K562 (cell line): ENCODE data around the gene GRIK3. TPM values are rescaled to one million over a fixed set of nuclear protein-coding genes. Genes with fewer than 3 reads are reported as not detected.

Experiments used
- ATAC-seq: fragments of 200-7000 bp; cut with Tn5 transposase; 3 replicates; pipeline ENCODE4 v1.9.1; 2020; ENCODE audit warnings: moderate library complexity
- BruUV-seq: library from RNA; stranded (reverse); fragments of 400-500 nt; replicated peaks from 2 replicates; lab custom pipeline; 2021; lab: Mats Ljungman, UMichigan
- CTCF ChIA-PET: fragments of 300-600 bp; formaldehyde crosslinking; extraction: SDS; loops from one replicate; lab custom pipeline; 2021; ENCODE audit warnings: low intra/inter-chr PET ratio; lab: Yijun Ruan, JAX
- POLR2A ChIA-PET: fragments of 300-600, 350-650 bp; sonication (Branson Sonifier 250); formaldehyde crosslinking; extraction: SDS; loops from one replicate; lab custom pipeline; 2021; ENCODE audit warnings: antibody characterized with exemption, inconsistent platforms; lab: Yijun Ruan, JAX
- DNase-seq, 4 experiments: peaks; one replicate each; pipeline versions ENCODE4 v3.0.0 to v3.0.0-alpha.2; 2011 to 2018; ENCODE audit warnings: low spot score in 3 of 4, mixed read lengths in 3 of 4; ENCODE audit errors: extremely low read depth in 1 of 4
- FAIRE-seq: peaks from 2 replicates; lab custom pipeline; 2011; peaks lifted over from hg19 to GRCh38; lab: Jason Lieb, UNC
- H2AFZ ChIP-seq: 2 replicates; pipeline ENCODE4 v1.6.0; 2011; ENCODE audit warnings: low read depth, low read length, control low read depth, inconsistent platforms
- H3K27ac ChIP-seq: fragments of 200-600 bp; 3 replicates; pipeline ENCODE4 v1.8.0; 2011; ENCODE audit warnings: low read depth, mild to moderate bottlenecking, control low read depth, inconsistent platforms, low read length, moderate library complexity, mixed read lengths; ENCODE audit errors: extremely low read depth
- H3K27me3 ChIP-seq, 2 experiments: fragments of 300-600 bp in 1 of 2; 2 replicates in 1 of 2; 3 replicates in 1 of 2; pipeline versions ENCODE4 v1.6.0 to v1.8.0; 2011; ENCODE audit warnings: inconsistent platforms in 2 of 2, low read length in 2 of 2, mild to moderate bottlenecking in 1 of 2, mixed read lengths in 1 of 2, moderate library complexity in 1 of 2; ENCODE audit not compliant: control insufficient read depth in 2 of 2, insufficient read depth in 2 of 2
- H3K36me3 ChIP-seq: fragments of 300-600 bp; 3 replicates; pipeline ENCODE4 v1.8.0; 2011; ENCODE audit warnings: mild to moderate bottlenecking, low read length, inconsistent platforms; ENCODE audit not compliant: control insufficient read depth, insufficient read depth
- H3K4me1 ChIP-seq, 2 experiments: fragments of 200-600 bp in 1 of 2; replicated peaks in 1 of 2; 2 replicates in 1 of 2; 3 replicates in 1 of 2; pipeline versions ENCODE4 v1.5.1 to v1.8.0; 2011; ENCODE audit warnings: inconsistent platforms in 2 of 2, low read length in 2 of 2, mild to moderate bottlenecking in 1 of 2, mixed read lengths in 1 of 2, moderate library complexity in 1 of 2; ENCODE audit not compliant: control insufficient read depth in 2 of 2, insufficient read depth in 2 of 2
- H3K4me2 ChIP-seq: 2 replicates; pipeline ENCODE4 v1.6.1; 2011; ENCODE audit warnings: low read length, control low read depth, inconsistent platforms, mixed read lengths; ENCODE audit not compliant: insufficient read depth
- H3K4me3 ChIP-seq: fragments of 200-600 bp; sonication (generic), shearing (Covaris generic); 2 replicates; pipeline ENCODE4 v1.5.1; 2016; ENCODE audit warnings: control low read depth, inconsistent platforms
- H3K79me2 ChIP-seq: fragments of 200-600 bp; 3 replicates; pipeline ENCODE4 v1.8.0; 2011; ENCODE audit warnings: low read length, inconsistent platforms; ENCODE audit not compliant: control insufficient read depth, insufficient read depth
- H3K9ac ChIP-seq, 2 experiments: 2 replicates each; pipeline versions ENCODE4 v1.6.0 to v1.6.1; 2011; ENCODE audit warnings: low read depth in 2 of 2, low read length in 2 of 2, control low read depth in 1 of 2, inconsistent platforms in 1 of 2, mild to moderate bottlenecking in 1 of 2, mixed read lengths in 1 of 2; ENCODE audit not compliant: insufficient read depth in 1 of 2
- H3K9me1 ChIP-seq: one replicate; pipeline ENCODE4 v1.6.0; 2011; ENCODE audit warnings: inconsistent platforms, mild to moderate bottlenecking, low read length, moderate library complexity; ENCODE audit not compliant: control insufficient read depth, insufficient read depth
- H3K9me3 ChIP-seq: replicated peaks from 2 replicates; pipeline ENCODE4 v1.5.1; 2011; ENCODE audit warnings: low read depth, low read length, inconsistent platforms; ENCODE audit not compliant: control insufficient read depth, insufficient read depth
- H4K20me1 ChIP-seq: replicated peaks from 2 replicates; pipeline ENCODE4 v1.6.1; 2011; ENCODE audit warnings: low read length, inconsistent platforms, mixed read lengths; ENCODE audit not compliant: control insufficient read depth, insufficient read depth
- ATF3 ChIP-seq, 2 experiments: fragments of 450-650 bp in 1 of 2; sonication (generic) in 1 of 2; formaldehyde crosslinking in 1 of 2; IDR thresholded peaks in 1 of 2; conservative IDR thresholded peaks in 1 of 2; 2 replicates each; pipeline versions ENCODE4 v1.6.1 to v1.8.1; 2016 to 2023; ENCODE audit warnings: mild to moderate bottlenecking in 2 of 2, moderate library complexity in 2 of 2, inconsistent platforms in 1 of 2, missing genetic modification reagents in 1 of 2
- CBFA2T2 ChIP-seq: fragments of 450-650 bp; conservative IDR thresholded peaks from 2 replicates; pipeline ENCODE4 v1.6.1; 2017; ENCODE audit warnings: mild to moderate bottlenecking
- ELF2 ChIP-seq: fragments of 250-450 bp; sonication (Bioruptor Pico); IDR thresholded peaks from 2 replicates; pipeline ENCODE4 v1.5.0; 2021; ENCODE audit warnings: mild to moderate bottlenecking
- HBP1 ChIP-seq: fragments of 450-650 bp; formaldehyde crosslinking; IDR thresholded peaks from 2 replicates; pipeline ENCODE4 v1.4.0; 2022; ENCODE audit warnings: missing genetic modification characterization
- HDGF ChIP-seq: fragments of 450-650 bp; IDR thresholded peaks from 2 replicates; pipeline ENCODE4 v1.6.1; 2016
- HEY1 ChIP-seq: fragments of 250-450 bp; sonication (Bioruptor Pico); IDR thresholded peaks from 2 replicates; pipeline ENCODE4 v1.5.0; 2020; ENCODE audit warnings: mild to moderate bottlenecking, moderate library complexity, borderline replicate concordance
- MCM3 ChIP-seq: fragments of 450-650 bp; IDR thresholded peaks from 2 replicates; pipeline ENCODE4 v1.6.1; 2016
- OTX1 ChIP-seq: fragments of 450-650 bp; formaldehyde crosslinking; IDR thresholded peaks from 2 replicates; pipeline ENCODE4 v1.4.0; 2022; ENCODE audit warnings: mild to moderate bottlenecking
- SRSF7 ChIP-seq: fragments of 200-400 bp; formaldehyde crosslinking; optimal IDR thresholded peaks from 2 replicates; pipeline ENCODE3; 2017; ENCODE audit warnings: mild to moderate bottlenecking, low read depth, low read length
- UBTF ChIP-seq, 2 experiments: IDR thresholded peaks; 2 replicates each; pipeline ENCODE4 v1.6.1; 2012; ENCODE audit warnings: improper control_type of control experiment in 2 of 2, low read depth in 2 of 2, low read length in 2 of 2, borderline replicate concordance in 1 of 2
- ZBTB12 ChIP-seq: fragments of 250-450 bp; sonication (Bioruptor Pico); IDR thresholded peaks from 2 replicates; pipeline ENCODE4 v1.4.0; 2020
- ZFP1 ChIP-seq: fragments of 450-650 bp; formaldehyde crosslinking; IDR thresholded peaks from 2 replicates; pipeline ENCODE4 v1.4.0; 2020; ENCODE audit warnings: mild to moderate bottlenecking, mixed read lengths
- ZNF253 ChIP-seq: fragments of 250-450 bp; sonication (Bioruptor Pico); conservative IDR thresholded peaks from 2 replicates; pipeline ENCODE4 v1.6.1; 2021; ENCODE audit warnings: mild to moderate bottlenecking
- ZNF347 ChIP-seq: fragments of 450-650 bp; formaldehyde crosslinking; IDR thresholded peaks from 2 replicates; pipeline ENCODE4 v1.4.0; 2020; ENCODE audit warnings: low read depth, mild to moderate bottlenecking, moderate library complexity
- ZNF444 ChIP-seq: fragments of 250-450 bp; sonication (Bioruptor Pico); IDR thresholded peaks from 2 replicates; pipeline ENCODE4 v1.4.0; 2020; ENCODE audit warnings: mild to moderate bottlenecking, moderate library complexity
- ZNF57 ChIP-seq: fragments of 450-650 bp; formaldehyde crosslinking; IDR thresholded peaks from 2 replicates; pipeline ENCODE4 v1.4.0; 2020; ENCODE audit warnings: mild to moderate bottlenecking, moderate library complexity
- ZNF583 ChIP-seq: fragments of 250-450 bp; sonication (Bioruptor Pico); IDR thresholded peaks from 2 replicates; pipeline ENCODE4 v1.4.0; 2020
- WGBS: fragments of 100-300 bp; shearing (Covaris generic); methylation state at CpG from one replicate; pipeline ENCODE4 v1.1.6; 2016; ENCODE audit warnings: low coverage, mixed read lengths; ENCODE audit not compliant: insufficient coverage; ENCODE audit errors: missing lambda C conversion rate; 5-methylcytosine and 5-hydroxymethylcytosine counted together
- in situ Hi-C: fragments of 300-500 bp; cut with MboI; formaldehyde crosslinking; loops from 4 replicates; pipeline ENCODE4 v1.15.0; 2018; ENCODE audit warnings: inconsistent platforms, mixed read lengths
- intact Hi-C: fragments of 100-400 bp; cut with micrococcal nuclease; formaldehyde crosslinking; loops from 2 replicates; pipeline ENCODE4 v1.14.2; 2022
- polyA plus RNA-seq, 8 experiments: library from polyadenylated mRNA; depleted of rRNA in 4 of 8; stranded (reverse) in 5 of 8; unstranded in 3 of 8; fragments of >200 nt; fragmentation: Nextera tagmentation in 2 of 8; fragmentation: Illumina TruSeq in 1 of 8; extraction: Ambion mirVana in 2 of 8; extraction: Trizol in 1 of 8; gene quantifications; 2 replicates each; pipeline versions ENCODE4 v1.2.1 to v1.2.3, GENCODE V29; 2011 to 2014; ENCODE audit warnings: inconsistent platforms in 1 of 8, missing spikeins in 1 of 8
- total RNA-seq, 7 experiments: library from RNA; depleted of rRNA in 6 of 7; stranded (reverse); fragments of >200 nt in 6 of 7; fragmentation: Illumina TruSeq in 2 of 7; extraction: Trizol in 2 of 7; gene quantifications; 2 replicates each; pipeline versions ENCODE4 v1.2.1 to v1.2.3, GENCODE V29; 2011 to 2021; ENCODE audit warnings: low replicate concordance in 1 of 7

GRIK3 gene
- total and polyA plus RNA-seq, 9 of the 15 experiments (the other 6 are each of a cell fraction or from before 2014, with no cell fraction given), result not detected

GRCh38 chr1:36752431-36752830, 281.9 kb downstream of the GRIK3 start:
- 0% methylated on average over 2 of the region's 2 CpGs for WGBS
- intact Hi-C loops (no loop called here), in situ Hi-C loops (no loop called here)
- ChIA-PET POLR2A (interaction anchor here (1.2 to 2.1 kb wide), 2 partner anchors 9 to 16 kb away, joined by 3 to 5 read pairs; no protein-coding TSS in a partner anchor), CTCF (no interaction called here)
- Histone ChIP-seq H3K9ac (no peak overlapping the region), H3K27ac (no peak overlapping the region), H3K4me2 (no peak overlapping the region), H3K9me3 (no peaks in the 10 kb centered on the region), H3K27me3 (peaks cover 3 to 19% of the 10 kb centered on the region in 2 experiments; a peak in 3 of 5 replicates), H3K36me3 (no peaks in the 10 kb centered on the region), H3K4me3 (no peak overlapping the region), H3K79me2 (no peaks in the 10 kb centered on the region), H3K4me1 (no peaks in the 10 kb centered on the region), H3K9me1 (no peaks in the 10 kb centered on the region), H2AFZ (no peak overlapping the region), H4K20me1 (no peaks in the 10 kb centered on the region)
- BruUV-seq, result no TSS peak
- FAIRE-seq (no peak), ATAC-seq (no peak), DNase-seq (no peak)
- no peak for TF ChIP-seq ZFP1 (CRISPR knock-in tag)
- no peak for TF ChIP-seq HDGF
- TF ChIP-seq ZBTB12 (CRISPR knock-in tag), result no peak
- no peak for TF ChIP-seq ZNF57 (CRISPR knock-in tag)
- no peak for TF ChIP-seq ELF2 (CRISPR knock-in tag)
- TF ChIP-seq ATF3 (IDR thresholded peaks at IDR 0.05), result no peak
- no peak for TF ChIP-seq ATF3 (CRISPR knock-in tag; conservative IDR thresholded peaks at IDR 0.05)
- TF ChIP-seq ZNF347, result no peak
- no peak for TF ChIP-seq HBP1
- no peak for TF ChIP-seq ZNF444 (CRISPR knock-in tag)
- no peak for TF ChIP-seq SRSF7
- no peak for TF ChIP-seq CBFA2T2
- TF ChIP-seq UBTF (IDR thresholded peaks at IDR 0.05; ENCODE audit: borderline replicate concordance in 1 of 2, low read depth in 2 of 2, low read length in 2 of 2), result no peak
- no peak for TF ChIP-seq ZNF253 (CRISPR knock-in tag)
- no peak for TF ChIP-seq ZNF583
- TF ChIP-seq HEY1 (CRISPR knock-in tag), result no peak
- no peak for TF ChIP-seq OTX1 (CRISPR knock-in tag)
- TF ChIP-seq MCM3, result no peak
- TF ChIP-seq, all 486 proteins: peak for 0
